ENCODE measurements around the gene SEC14L1. TPM values are rescaled to one million over a fixed set of nuclear protein-coding genes. Genes with fewer than 3 reads are reported as not detected.

The SEC14L1 gene
- total RNA-seq, 1 experiment from 2014 or later = 279 TPM

DNA sequence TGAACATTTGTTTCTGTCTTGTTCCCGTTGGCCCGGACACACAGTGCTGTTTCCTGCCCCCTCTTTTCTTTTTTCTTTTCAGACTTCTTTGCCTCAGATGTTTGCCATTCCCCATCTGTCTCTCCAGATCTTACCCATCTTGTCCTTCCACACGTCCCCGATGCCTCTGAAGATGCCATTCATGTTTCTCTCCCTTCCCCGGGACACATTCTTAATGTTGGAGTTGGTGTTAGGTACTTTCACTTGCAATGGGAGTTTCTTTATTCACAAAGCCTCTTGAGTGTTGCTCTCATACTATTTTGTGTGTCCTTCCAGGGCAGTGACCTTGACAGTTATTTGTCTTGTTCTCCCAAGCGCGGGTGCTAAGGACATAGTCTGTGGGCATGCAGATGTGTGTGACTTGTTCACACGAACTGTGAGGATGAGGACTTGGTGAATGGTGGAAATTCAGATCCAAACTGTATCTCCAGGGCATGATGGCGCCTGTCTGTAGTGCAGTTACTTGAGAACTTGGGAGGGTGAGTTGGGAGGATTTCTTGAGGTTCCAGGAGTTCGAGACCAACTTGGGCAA lies 8.3 kb downstream of the SEC14L1 start:
- POLR2A ChIA-PET = interaction anchor here (0.6 kb wide), 1 partner anchor 102 kb away, joined by 3 read pairs; no protein-coding TSS in a partner anchor
- no peak for DNase-seq (ENCODE audit: low read depth, low spot score)
- BruUV-seq (replicated peaks) = no TSS peak

DNA sequence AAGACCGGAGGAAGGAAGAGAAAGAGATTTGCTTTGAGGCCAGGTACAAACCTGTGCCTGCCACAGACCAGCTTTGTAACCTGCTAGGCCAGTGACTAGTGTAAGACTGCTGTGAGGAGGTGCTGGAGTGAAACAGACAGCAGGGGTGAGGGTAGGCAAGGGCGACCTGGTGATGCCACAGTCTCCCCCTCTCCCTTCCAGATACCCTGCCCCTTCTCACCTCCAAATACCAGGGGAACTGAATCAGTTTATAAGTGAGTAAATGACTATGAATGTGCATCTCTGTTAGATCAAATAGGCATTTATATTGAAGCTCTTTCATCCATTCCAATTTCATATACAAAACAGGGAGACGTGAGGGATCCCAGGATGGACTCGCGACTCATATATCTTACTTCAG lies 9.4 kb downstream of the SEC14L1 start:
- no peaks in the 10 kb centered on the region for H3K9me3 ChIP-seq (ENCODE audit: control insufficient read depth, insufficient read depth, low read depth, low read length)
- no peaks in the 10 kb centered on the region for H3K27me3 ChIP-seq (ENCODE audit: control insufficient read depth, insufficient read depth, low read length)
- intact Hi-C loops (cut with micrococcal nuclease; ENCODE audit: unreplicated experiment) = no loop called here
- H3K4me1 ChIP-seq (ENCODE audit: control insufficient read depth, insufficient read depth, low read length) = peaks cover 84% of the 10 kb centered on the region
- peaks cover 31% of the 10 kb centered on the region for H3K36me3 ChIP-seq (ENCODE audit: control insufficient read depth, insufficient read depth, low read length)
- BruUV-seq (replicated peaks) = TSS peak; percentile 2
- ATAC-seq = no peak
- H3K27ac ChIP-seq (ENCODE audit: low read length) = peak overlapping the region; percentile 66
- ChIA-PET POLR2A (interaction anchor here (0.6 kb wide), 1 partner anchor 17 kb away, joined by 10 read pairs; no protein-coding TSS in a partner anchor), CTCF (no interaction called here)
- no peak for DNase-seq (ENCODE audit: low read depth, low spot score)
- H3K4me3 ChIP-seq (ENCODE audit: low read depth in 2 of 2, low read length in 2 of 2) = no peak overlapping the region
- in situ Hi-C loops (cut with HindIII; ENCODE audit: low pct_unique_long_range_greater_than_20kb, low sequenced_read_pairs) = no loop called here
- no peak for TF ChIP-seq POLR2AphosphoS5 (IDR thresholded peaks at IDR 0.05; ENCODE audit: low read depth, low read length)
- TF ChIP-seq, protein P1, sequence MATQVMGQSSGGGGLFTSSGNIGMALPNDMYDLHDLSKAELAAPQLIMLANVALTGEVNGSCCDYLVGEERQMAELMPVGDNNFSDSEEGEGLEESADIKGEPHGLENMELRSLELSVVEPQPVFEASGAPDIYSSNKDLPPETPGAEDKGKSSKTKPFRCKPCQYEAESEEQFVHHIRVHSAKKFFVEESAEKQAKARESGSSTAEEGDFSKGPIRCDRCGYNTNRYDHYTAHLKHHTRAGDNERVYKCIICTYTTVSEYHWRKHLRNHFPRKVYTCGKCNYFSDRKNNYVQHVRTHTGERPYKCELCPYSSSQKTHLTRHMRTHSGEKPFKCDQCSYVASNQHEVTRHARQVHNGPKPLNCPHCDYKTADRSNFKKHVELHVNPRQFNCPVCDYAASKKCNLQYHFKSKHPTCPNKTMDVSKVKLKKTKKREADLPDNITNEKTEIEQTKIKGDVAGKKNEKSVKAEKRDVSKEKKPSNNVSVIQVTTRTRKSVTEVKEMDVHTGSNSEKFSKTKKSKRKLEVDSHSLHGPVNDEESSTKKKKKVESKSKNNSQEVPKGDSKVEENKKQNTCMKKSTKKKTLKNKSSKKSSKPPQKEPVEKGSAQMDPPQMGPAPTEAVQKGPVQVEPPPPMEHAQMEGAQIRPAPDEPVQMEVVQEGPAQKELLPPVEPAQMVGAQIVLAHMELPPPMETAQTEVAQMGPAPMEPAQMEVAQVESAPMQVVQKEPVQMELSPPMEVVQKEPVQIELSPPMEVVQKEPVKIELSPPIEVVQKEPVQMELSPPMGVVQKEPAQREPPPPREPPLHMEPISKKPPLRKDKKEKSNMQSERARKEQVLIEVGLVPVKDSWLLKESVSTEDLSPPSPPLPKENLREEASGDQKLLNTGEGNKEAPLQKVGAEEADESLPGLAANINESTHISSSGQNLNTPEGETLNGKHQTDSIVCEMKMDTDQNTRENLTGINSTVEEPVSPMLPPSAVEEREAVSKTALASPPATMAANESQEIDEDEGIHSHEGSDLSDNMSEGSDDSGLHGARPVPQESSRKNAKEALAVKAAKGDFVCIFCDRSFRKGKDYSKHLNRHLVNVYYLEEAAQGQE (IDR thresholded peaks at IDR 0.05; ENCODE audit: insufficient read depth in 1 of 2, low read depth in 2 of 2, low read length in 1 of 2) = no peak
- no peak for TF ChIP-seq SIN3A (IDR thresholded peaks at IDR 0.05; ENCODE audit: borderline replicate concordance, insufficient read depth, low read depth, low read length)
- TF ChIP-seq, protein P2, sequence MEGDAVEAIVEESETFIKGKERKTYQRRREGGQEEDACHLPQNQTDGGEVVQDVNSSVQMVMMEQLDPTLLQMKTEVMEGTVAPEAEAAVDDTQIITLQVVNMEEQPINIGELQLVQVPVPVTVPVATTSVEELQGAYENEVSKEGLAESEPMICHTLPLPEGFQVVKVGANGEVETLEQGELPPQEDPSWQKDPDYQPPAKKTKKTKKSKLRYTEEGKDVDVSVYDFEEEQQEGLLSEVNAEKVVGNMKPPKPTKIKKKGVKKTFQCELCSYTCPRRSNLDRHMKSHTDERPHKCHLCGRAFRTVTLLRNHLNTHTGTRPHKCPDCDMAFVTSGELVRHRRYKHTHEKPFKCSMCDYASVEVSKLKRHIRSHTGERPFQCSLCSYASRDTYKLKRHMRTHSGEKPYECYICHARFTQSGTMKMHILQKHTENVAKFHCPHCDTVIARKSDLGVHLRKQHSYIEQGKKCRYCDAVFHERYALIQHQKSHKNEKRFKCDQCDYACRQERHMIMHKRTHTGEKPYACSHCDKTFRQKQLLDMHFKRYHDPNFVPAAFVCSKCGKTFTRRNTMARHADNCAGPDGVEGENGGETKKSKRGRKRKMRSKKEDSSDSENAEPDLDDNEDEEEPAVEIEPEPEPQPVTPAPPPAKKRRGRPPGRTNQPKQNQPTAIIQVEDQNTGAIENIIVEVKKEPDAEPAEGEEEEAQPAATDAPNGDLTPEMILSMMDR (IDR thresholded peaks at IDR 0.05) = no peak
- TF ChIP-seq TCF7L2 (IDR thresholded peaks at IDR 0.05; ENCODE audit: low read depth, low read length) = no peak

More for the DNA sequence above, 8.3 kb downstream of the SEC14L1 start:
- Histone ChIP-seq H3K27ac (ENCODE audit: low read length) (peak overlapping the region; percentile 99), H3K36me3 (ENCODE audit: control insufficient read depth, insufficient read depth, low read length) (peaks cover 32% of the 10 kb centered on the region), H3K4me1 (ENCODE audit: control insufficient read depth, insufficient read depth, low read length) (peaks cover 89% of the 10 kb centered on the region), H3K27me3 (ENCODE audit: control insufficient read depth, insufficient read depth, low read length) (no peaks in the 10 kb centered on the region), H3K4me3 (ENCODE audit: low read depth in 2 of 2, low read length in 2 of 2) (no peak overlapping the region), H3K9me3 (ENCODE audit: control insufficient read depth, insufficient read depth, low read depth, low read length) (no peaks in the 10 kb centered on the region)
- TF ChIP-seq SIN3A (IDR thresholded peaks at IDR 0.05; ENCODE audit: borderline replicate concordance, insufficient read depth, low read depth, low read length) (no peak), TCF7L2 (IDR thresholded peaks at IDR 0.05; ENCODE audit: low read depth, low read length) (no peak), POLR2AphosphoS5 (IDR thresholded peaks at IDR 0.05; ENCODE audit: low read depth, low read length) (no peak)
- TF ChIP-seq, protein P2 (IDR thresholded peaks at IDR 0.05) = no peak
- TF ChIP-seq, protein P1 (IDR thresholded peaks at IDR 0.05; ENCODE audit: insufficient read depth in 1 of 2, low read depth in 2 of 2, low read length in 1 of 2) = no peak
- ATAC-seq = no peak
- in situ Hi-C loops (cut with HindIII; ENCODE audit: low pct_unique_long_range_greater_than_20kb, low sequenced_read_pairs) = no loop called here
- CTCF ChIA-PET = no interaction called here
- intact Hi-C loops (cut with micrococcal nuclease; ENCODE audit: unreplicated experiment) = no loop called here
